Activated CD4-positive, alpha-beta T cell treated with anti-CD3 and anti-CD28 coated beads, Interleukin-2, amount 10 ng/mL, durations not matched to agents 7 days and 5 days (primary cell): ENCODE results near the gene AGBL1. TPM values are rescaled to one million over a fixed set of nuclear protein-coding genes. Genes with fewer than 3 reads are reported as not detected.

ENCODE experiments used
- CTCF ChIA-PET: fragments of 350-600 bp; sonication (Branson Sonifier 250); formaldehyde crosslinking; loops from one replicate; lab custom pipeline; 2021; ENCODE audit warnings: antibody characterized with exemption; lab: Charles Lee
- POLR2A ChIA-PET: fragments of 350-600 bp; sonication (Branson Sonifier 250); formaldehyde crosslinking; loops from one replicate; lab custom pipeline; 2021; ENCODE audit warnings: antibody characterized with exemption; lab: Charles Lee
- DNase-seq: peaks from one replicate; pipeline ENCODE4 v3.0.0-alpha.2; 2020
- H3K27ac Mint-ChIP-seq: one replicate; pipeline ENCODE4 v1.8.0; 2021; ENCODE audit warnings: mild to moderate bottlenecking, moderate library complexity, mixed read lengths
- H3K27me3 Mint-ChIP-seq: one replicate; pipeline ENCODE4 v1.8.0; 2021; ENCODE audit warnings: mixed read lengths
- H3K36me3 Mint-ChIP-seq: one replicate; pipeline ENCODE4 v1.8.0; 2021; ENCODE audit warnings: low read depth, mixed read lengths
- H3K4me1 Mint-ChIP-seq: one replicate; pipeline ENCODE4 v1.8.0; 2021; ENCODE audit warnings: mixed read lengths
- H3K4me3 Mint-ChIP-seq: one replicate; pipeline ENCODE4 v1.8.0; 2021; ENCODE audit warnings: mild to moderate bottlenecking, moderate library complexity, mixed read lengths
- H3K9me3 Mint-ChIP-seq: one replicate; pipeline ENCODE4 v1.8.0; 2021; ENCODE audit warnings: mixed read lengths
- total RNA-seq, 2 experiments: library from RNA; stranded (reverse); gene quantifications; one replicate each; pipeline ENCODE4 v1.2.3, GENCODE V29; 2021

Gene AGBL1
- total RNA-seq, 2 experiments from 2014 or later = not detected

GRCh38 chr15:86193716-86194380, 114.2 kb downstream of the AGBL1 start:
- no peaks in the 10 kb centered on the region for H3K4me1 Mint-ChIP-seq
- H3K36me3 Mint-ChIP-seq = no peaks in the 10 kb centered on the region
- POLR2A ChIA-PET = no interaction called here
- CTCF ChIA-PET = no interaction called here
- DNase-seq = no peak
- peaks cover 4% of the 10 kb centered on the region for H3K27me3 Mint-ChIP-seq
- H3K9me3 Mint-ChIP-seq = no peaks in the 10 kb centered on the region
- H3K27ac Mint-ChIP-seq = no peak overlapping the region
- H3K4me3 Mint-ChIP-seq = no peak overlapping the region

GRCh38 chr15:86197770-86198169, 118.1 kb downstream of the AGBL1 start:
- POLR2A ChIA-PET = no interaction called here

GRCh38 chr15:86199467-86200145, 119.9 kb downstream of the AGBL1 start:
- Mint-ChIP-seq H3K4me3 (no peak overlapping the region), H3K4me1 (no peaks in the 10 kb centered on the region), H3K36me3 (no peaks in the 10 kb centered on the region), H3K9me3 (no peaks in the 10 kb centered on the region), H3K27me3 (peaks cover 2% of the 10 kb centered on the region), H3K27ac (no peak overlapping the region)
- CTCF ChIA-PET = no interaction called here
- POLR2A ChIA-PET = no interaction called here
- DNase-seq = no peak

More at GRCh38 chr15:86197770-86198169, 118.1 kb downstream of the AGBL1 start:
- Mint-ChIP-seq H3K27ac (no peak overlapping the region), H3K4me3 (no peak overlapping the region), H3K9me3 (no peaks in the 10 kb centered on the region), H3K4me1 (no peaks in the 10 kb centered on the region), H3K27me3 (peaks cover 2% of the 10 kb centered on the region), H3K36me3 (no peaks in the 10 kb centered on the region)
- no peak for DNase-seq
- CTCF ChIA-PET = no interaction called here

- Mint-ChIP-seq H3K4me1 (no peaks in the 10 kb centered on the region), H3K27ac (no peak overlapping the region), H3K36me3 (no peaks in the 10 kb centered on the region), H3K4me3 (no peak overlapping the region), H3K9me3 (no peaks in the 10 kb centered on the region), H3K27me3 (no peaks in the 10 kb centered on the region)
- CTCF ChIA-PET = no interaction called here
- no peak for DNase-seq
- POLR2A ChIA-PET = no interaction called here
Observed at GRCh38 chr15:86201313-86202008, 121.8 kb downstream of the AGBL1 start.

- no peaks in the 10 kb centered on the region for H3K4me1 Mint-ChIP-seq
- POLR2A ChIA-PET = no interaction called here
- DNase-seq = no peak
Observed at GRCh38 chr15:86203462-86203861, 123.8 kb downstream of the AGBL1 start.

GRCh38 chr15:86205096-86205495, 125.4 kb downstream of the AGBL1 start:
- H3K27me3 Mint-ChIP-seq = no peaks in the 10 kb centered on the region
- CTCF ChIA-PET = no interaction called here

More at GRCh38 chr15:86203462-86203861, 123.8 kb downstream of the AGBL1 start:
- H3K27ac Mint-ChIP-seq = no peak overlapping the region
- CTCF ChIA-PET = no interaction called here
- H3K4me3 Mint-ChIP-seq = no peak overlapping the region
- H3K9me3 Mint-ChIP-seq = no peaks in the 10 kb centered on the region
- H3K27me3 Mint-ChIP-seq = no peaks in the 10 kb centered on the region
- H3K36me3 Mint-ChIP-seq = no peaks in the 10 kb centered on the region

GRCh38 chr15:86213420-86213819, 133.7 kb downstream of the AGBL1 start:
- Mint-ChIP-seq H3K27ac (no peak overlapping the region), H3K27me3 (no peaks in the 10 kb centered on the region), H3K4me3 (no peak overlapping the region), H3K4me1 (no peaks in the 10 kb centered on the region), H3K9me3 (peaks cover 11% of the 10 kb centered on the region), H3K36me3 (no peaks in the 10 kb centered on the region)
- no peak for DNase-seq
- ChIA-PET POLR2A (no interaction called here), CTCF (no interaction called here)

More at GRCh38 chr15:86205096-86205495, 125.4 kb downstream of the AGBL1 start:
- Mint-ChIP-seq H3K9me3 (no peaks in the 10 kb centered on the region), H3K36me3 (no peaks in the 10 kb centered on the region), H3K4me3 (no peak overlapping the region), H3K27ac (no peak overlapping the region), H3K4me1 (no peaks in the 10 kb centered on the region)
- POLR2A ChIA-PET = no interaction called here
- no peak for DNase-seq

GRCh38 chr15:86213888-86214287, 134.2 kb downstream of the AGBL1 start:
- Mint-ChIP-seq H3K36me3 (no peaks in the 10 kb centered on the region), H3K4me1 (no peaks in the 10 kb centered on the region), H3K9me3 (peaks cover 11% of the 10 kb centered on the region), H3K27me3 (no peaks in the 10 kb centered on the region), H3K27ac (no peak overlapping the region), H3K4me3 (no peak overlapping the region)
- DNase-seq = no peak
- CTCF ChIA-PET = no interaction called here
- POLR2A ChIA-PET = no interaction called here

- Mint-ChIP-seq H3K4me1 (no peaks in the 10 kb centered on the region), H3K27ac (no peak overlapping the region), H3K27me3 (peaks cover 2% of the 10 kb centered on the region), H3K4me3 (no peak overlapping the region), H3K36me3 (no peaks in the 10 kb centered on the region), H3K9me3 (peaks cover 9% of the 10 kb centered on the region)
- no peak for DNase-seq
- CTCF ChIA-PET = interaction anchor here (0.6 kb wide), 1 partner anchor 12 kb away, joined by 4 read pairs; no protein-coding TSS in a partner anchor
- POLR2A ChIA-PET = no interaction called here
Observed at GRCh38 chr15:86221119-86221518, 141.4 kb downstream of the AGBL1 start.

GRCh38 chr15:86229306-86229705, 149.6 kb downstream of the AGBL1 start:
- Mint-ChIP-seq H3K27ac (no peak overlapping the region), H3K27me3 (peaks cover 20% of the 10 kb centered on the region), H3K9me3 (no peaks in the 10 kb centered on the region), H3K4me1 (no peaks in the 10 kb centered on the region), H3K36me3 (no peaks in the 10 kb centered on the region), H3K4me3 (no peak overlapping the region)
- ChIA-PET POLR2A (interaction anchor here (0.6 kb wide), 1 partner anchor 506 kb away, joined by 3 read pairs; no protein-coding TSS in a partner anchor), CTCF (no interaction called here)
- no peak for DNase-seq

GRCh38 chr15:86229936-86230335, 150.3 kb downstream of the AGBL1 start:
- Mint-ChIP-seq H3K9me3 (no peaks in the 10 kb centered on the region), H3K27ac (no peak overlapping the region), H3K4me3 (no peak overlapping the region), H3K27me3 (peaks cover 20% of the 10 kb centered on the region), H3K4me1 (no peaks in the 10 kb centered on the region), H3K36me3 (no peaks in the 10 kb centered on the region)
- ChIA-PET POLR2A (interaction anchor here (0.6 kb wide), 1 partner anchor 506 kb away, joined by 3 read pairs; no protein-coding TSS in a partner anchor), CTCF (no interaction called here)
- no peak for DNase-seq

GRCh38 chr15:86231864-86232721, 152.4 kb downstream of the AGBL1 start:
- ChIA-PET POLR2A (no interaction called here), CTCF (no interaction called here)
- H3K27me3 Mint-ChIP-seq = peaks cover 23% of the 10 kb centered on the region
- H3K9me3 Mint-ChIP-seq = no peaks in the 10 kb centered on the region
- no peak overlapping the region for H3K4me3 Mint-ChIP-seq
- no peaks in the 10 kb centered on the region for H3K36me3 Mint-ChIP-seq
- peak; percentile 37 for DNase-seq
- no peaks in the 10 kb centered on the region for H3K4me1 Mint-ChIP-seq
- no peak overlapping the region for H3K27ac Mint-ChIP-seq
